Measurements from ENCODE around the gene WDR7. TPM values are rescaled to one million over a fixed set of nuclear protein-coding genes. Genes with fewer than 3 reads are reported as not detected.

WDR7 gene
- total RNA-seq, 2 experiments from 2014 or later, result 28.8 to 30.5 TPM

DNA sequence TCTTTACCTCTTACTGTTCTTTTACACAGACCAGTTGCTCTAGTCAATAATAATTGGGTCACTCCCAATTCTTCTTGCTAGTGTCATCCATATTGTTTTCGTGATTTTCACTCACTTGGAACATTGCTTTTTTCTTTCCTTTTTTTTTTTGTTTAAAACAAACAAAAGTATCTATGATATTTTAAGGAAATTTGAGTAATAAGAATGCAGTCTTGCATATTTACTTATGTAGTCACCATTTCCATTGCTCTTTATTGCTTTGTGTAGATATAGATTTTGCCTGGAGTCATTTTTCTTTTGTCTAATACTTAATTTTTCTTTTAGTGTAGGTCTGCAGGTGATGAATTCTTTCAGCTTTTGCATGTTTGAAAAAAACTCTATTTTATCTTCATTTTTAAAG lies 71.9 kb downstream of the WDR7 start:
- Histone ChIP-seq H3K27ac (ENCODE audit: low read depth in 1 of 2, low read length in 2 of 2) (no peak overlapping the region), H3K36me3 (ENCODE audit: insufficient read depth, low read length) (peaks cover 18% of the 10 kb centered on the region), H3K27me3 (ENCODE audit: control insufficient read depth in 1 of 2, insufficient read depth in 2 of 2, low read length in 2 of 2) (no peaks in the 10 kb centered on the region), H3K9me3 (ENCODE audit: control insufficient read depth in 1 of 2, insufficient read depth in 1 of 2, low read length in 2 of 2) (no peaks in the 10 kb centered on the region), H3K4me1 (ENCODE audit: insufficient read depth, low read length) (no peaks in the 10 kb centered on the region), H3K4me3 (ENCODE audit: low read length) (no peak overlapping the region)
- intact Hi-C loops (cut with DNase I, micrococcal nuclease), result no loop called here
- Mint-ChIP-seq H3K27me3 (no peaks in the 10 kb centered on the region), H3K9me3 (peaks cover 3% of the 10 kb centered on the region), H3K4me3 (no peak overlapping the region), H3K36me3 (ENCODE audit: low read depth) (peaks cover 84% of the 10 kb centered on the region), H3K4me1 (ENCODE audit: low read depth) (no peaks in the 10 kb centered on the region), H3K27ac (no peak overlapping the region)
- TF ChIP-seq, protein P1, sequence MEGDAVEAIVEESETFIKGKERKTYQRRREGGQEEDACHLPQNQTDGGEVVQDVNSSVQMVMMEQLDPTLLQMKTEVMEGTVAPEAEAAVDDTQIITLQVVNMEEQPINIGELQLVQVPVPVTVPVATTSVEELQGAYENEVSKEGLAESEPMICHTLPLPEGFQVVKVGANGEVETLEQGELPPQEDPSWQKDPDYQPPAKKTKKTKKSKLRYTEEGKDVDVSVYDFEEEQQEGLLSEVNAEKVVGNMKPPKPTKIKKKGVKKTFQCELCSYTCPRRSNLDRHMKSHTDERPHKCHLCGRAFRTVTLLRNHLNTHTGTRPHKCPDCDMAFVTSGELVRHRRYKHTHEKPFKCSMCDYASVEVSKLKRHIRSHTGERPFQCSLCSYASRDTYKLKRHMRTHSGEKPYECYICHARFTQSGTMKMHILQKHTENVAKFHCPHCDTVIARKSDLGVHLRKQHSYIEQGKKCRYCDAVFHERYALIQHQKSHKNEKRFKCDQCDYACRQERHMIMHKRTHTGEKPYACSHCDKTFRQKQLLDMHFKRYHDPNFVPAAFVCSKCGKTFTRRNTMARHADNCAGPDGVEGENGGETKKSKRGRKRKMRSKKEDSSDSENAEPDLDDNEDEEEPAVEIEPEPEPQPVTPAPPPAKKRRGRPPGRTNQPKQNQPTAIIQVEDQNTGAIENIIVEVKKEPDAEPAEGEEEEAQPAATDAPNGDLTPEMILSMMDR (IDR thresholded peaks at IDR 0.05), result no peak
- ChIA-PET POLR2A (no interaction called here), CTCF (no interaction called here)
- DNase-seq (no peak), ATAC-seq (ENCODE audit: poor library complexity) (no peak)

- CTCF ChIA-PET, result no interaction called here
- H3K27me3 ChIP-seq (ENCODE audit: control insufficient read depth in 1 of 2, insufficient read depth in 2 of 2, low read length in 2 of 2), result no peaks in the 10 kb centered on the region
- Mint-ChIP-seq H3K4me3 (no peak overlapping the region), H3K4me1 (ENCODE audit: low read depth) (no peaks in the 10 kb centered on the region), H3K36me3 (ENCODE audit: low read depth) (peaks cover 84% of the 10 kb centered on the region), H3K9me3 (peaks cover 3% of the 10 kb centered on the region), H3K27ac (no peak overlapping the region), H3K27me3 (no peaks in the 10 kb centered on the region)
- ATAC-seq (ENCODE audit: poor library complexity) (no peak), DNase-seq (no peak)
- intact Hi-C loops (cut with DNase I, micrococcal nuclease), result no loop called here
- H3K36me3 ChIP-seq (ENCODE audit: insufficient read depth, low read length), result peaks cover 23% of the 10 kb centered on the region
- H3K4me3 ChIP-seq (ENCODE audit: low read length), result no peak overlapping the region
- H3K4me1 ChIP-seq (ENCODE audit: insufficient read depth, low read length), result no peaks in the 10 kb centered on the region
- POLR2A ChIA-PET, result no interaction called here
- TF ChIP-seq, protein P1 (IDR thresholded peaks at IDR 0.05), result no peak
- H3K9me3 ChIP-seq (ENCODE audit: control insufficient read depth in 1 of 2, insufficient read depth in 1 of 2, low read length in 2 of 2), result no peaks in the 10 kb centered on the region
- H3K27ac ChIP-seq (ENCODE audit: low read depth in 1 of 2, low read length in 2 of 2), result no peak overlapping the region
These were observed 72.5 kb downstream of the WDR7 start for GRCh38 chr18:56723706-56724105.

DNA sequence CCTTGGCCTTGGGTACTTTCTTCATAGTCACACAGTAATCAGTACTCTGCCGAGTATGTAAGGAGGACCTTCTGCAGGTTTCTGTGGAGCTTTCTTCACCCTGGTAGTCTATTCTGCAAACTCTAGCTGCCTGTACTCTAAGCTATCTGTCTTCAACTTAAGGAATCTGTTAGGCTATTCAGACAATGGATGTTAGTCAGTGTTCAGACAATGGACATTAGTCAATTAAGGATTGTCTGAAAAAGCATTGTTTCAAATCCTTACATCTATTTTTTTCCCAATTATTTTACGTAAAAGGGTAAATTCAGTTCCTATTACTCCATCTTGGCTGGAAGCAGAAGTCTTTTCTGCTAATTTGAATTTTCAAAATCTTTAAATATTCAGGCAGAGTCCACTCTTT lies 75.7 kb downstream of the WDR7 start:
- H3K27me3 ChIP-seq (ENCODE audit: control insufficient read depth in 1 of 2, insufficient read depth in 2 of 2, low read length in 2 of 2), result no peaks in the 10 kb centered on the region
- intact Hi-C loops (cut with DNase I, micrococcal nuclease), result no loop called here
- no peak overlapping the region for H3K4me3 Mint-ChIP-seq
- no peak overlapping the region for H3K27ac Mint-ChIP-seq
- no peak overlapping the region for H3K4me3 ChIP-seq (ENCODE audit: low read length)
- H3K27ac ChIP-seq (ENCODE audit: low read depth in 1 of 2, low read length in 2 of 2), result no peak overlapping the region
- no peaks in the 10 kb centered on the region for H3K4me1 ChIP-seq (ENCODE audit: insufficient read depth, low read length)
- no peak for DNase-seq
- no peaks in the 10 kb centered on the region for H3K27me3 Mint-ChIP-seq
- no peaks in the 10 kb centered on the region for H3K4me1 Mint-ChIP-seq (ENCODE audit: low read depth)
- CTCF ChIA-PET, result no interaction called here
- TF ChIP-seq, protein P1 (IDR thresholded peaks at IDR 0.05), result no peak
- H3K9me3 Mint-ChIP-seq, result peaks cover 3% of the 10 kb centered on the region
- no peak for ATAC-seq (ENCODE audit: poor library complexity)
- POLR2A ChIA-PET, result no interaction called here
- H3K36me3 ChIP-seq (ENCODE audit: insufficient read depth, low read length), result peaks cover 25% of the 10 kb centered on the region
- H3K9me3 ChIP-seq (ENCODE audit: control insufficient read depth in 1 of 2, insufficient read depth in 1 of 2, low read length in 2 of 2), result no peaks in the 10 kb centered on the region
- peaks cover 87% of the 10 kb centered on the region for H3K36me3 Mint-ChIP-seq (ENCODE audit: low read depth)
